Astrocyte (in vitro differentiated cells and primary cell): Measurements from ENCODE around the gene NSF. TPM values are rescaled to one million over a fixed set of nuclear protein-coding genes. Genes with fewer than 3 reads are reported as not detected.

Source experiments
- DNase-seq: peaks from one replicate; pipeline ENCODE4 v3.0.0-alpha.2; 2010; ENCODE audit warnings: low read depth
- FAIRE-seq: peaks from 2 replicates; lab custom pipeline; 2011; peaks lifted over from hg19 to GRCh38; lab: Jason Lieb, UNC
- H2AFZ ChIP-seq: 2 replicates; pipeline ENCODE4 v1.6.0; 2012; ENCODE audit warnings: low read depth, low read length, inconsistent platforms
- H3K27ac ChIP-seq: 2 replicates; pipeline ENCODE4 v1.5.1; 2011; ENCODE audit warnings: low read depth, low read length, inconsistent platforms
- H3K27me3 ChIP-seq: 2 replicates; pipeline ENCODE4 v1.6.0; 2011; ENCODE audit warnings: low read length, inconsistent platforms; ENCODE audit not compliant: insufficient read depth
- H3K36me3 ChIP-seq: 2 replicates; pipeline ENCODE4 v1.5.1; 2011; ENCODE audit warnings: low read length, inconsistent platforms; ENCODE audit not compliant: insufficient read depth
- H3K4me1 ChIP-seq: 2 replicates; pipeline ENCODE4 v1.5.1; 2011; ENCODE audit warnings: low read length, inconsistent platforms; ENCODE audit not compliant: insufficient read depth
- H3K4me2 ChIP-seq: 2 replicates; pipeline ENCODE4 v1.6.0; 2012; ENCODE audit warnings: low read length, inconsistent platforms
- H3K4me3 ChIP-seq: 2 replicates; pipeline ENCODE4 v1.5.1; 2011; ENCODE audit warnings: low read depth, mild to moderate bottlenecking, low read length, inconsistent platforms; ENCODE audit not compliant: insufficient read depth
- H3K79me2 ChIP-seq: 2 replicates; pipeline ENCODE4 v1.6.0; 2012; ENCODE audit warnings: mild to moderate bottlenecking, low read length, inconsistent platforms; ENCODE audit not compliant: insufficient read depth
- H3K9ac ChIP-seq: 2 replicates; pipeline ENCODE4 v1.6.0; 2012; ENCODE audit warnings: mild to moderate bottlenecking, low read length, inconsistent platforms
- H3K9me3 ChIP-seq: 2 replicates; pipeline ENCODE4 v1.5.1; 2012; ENCODE audit warnings: low read depth, mild to moderate bottlenecking, low read length, inconsistent platforms; ENCODE audit not compliant: insufficient read depth
- H4K20me1 ChIP-seq: 2 replicates; pipeline ENCODE4 v1.6.0; 2012; ENCODE audit warnings: low read length, inconsistent platforms; ENCODE audit not compliant: insufficient read depth
- H3K27ac Mint-ChIP-seq: one replicate; pipeline ENCODE4 v1.8.0; 2021; ENCODE audit warnings: mild to moderate bottlenecking, mixed read lengths; ENCODE audit not compliant: unreplicated experiment
- H3K27me3 Mint-ChIP-seq: one replicate; pipeline ENCODE4 v1.8.0; 2021; ENCODE audit warnings: low read depth, mixed read lengths; ENCODE audit not compliant: unreplicated experiment
- H3K36me3 Mint-ChIP-seq: one replicate; pipeline ENCODE4 v1.8.0; 2021; ENCODE audit warnings: low read depth, mixed read lengths; ENCODE audit not compliant: unreplicated experiment
- H3K4me1 Mint-ChIP-seq: one replicate; pipeline ENCODE4 v1.8.0; 2021; ENCODE audit warnings: low read depth, mixed read lengths; ENCODE audit not compliant: unreplicated experiment
- H3K4me3 Mint-ChIP-seq: one replicate; pipeline ENCODE4 v1.8.0; 2021; ENCODE audit warnings: mild to moderate bottlenecking, moderate library complexity, mixed read lengths; ENCODE audit not compliant: unreplicated experiment
- H3K9me3 Mint-ChIP-seq: one replicate; pipeline ENCODE4 v1.8.0; 2021; ENCODE audit warnings: mild to moderate bottlenecking, mixed read lengths; ENCODE audit not compliant: unreplicated experiment
- EZH2 ChIP-seq: IDR thresholded peaks from 2 replicates; pipeline ENCODE4 v1.6.1; 2012; ENCODE audit warnings: mild to moderate bottlenecking, low read length, inconsistent platforms; ENCODE audit not compliant: insufficient read depth
- total RNA-seq: library from RNA; stranded (reverse); gene quantifications from 2 replicates; pipeline ENCODE4 v1.2.1, GENCODE V29; 2021
- TF ChIP-seq, protein P1 (sequence below): IDR thresholded peaks from 2 replicates; pipeline ENCODE4 v1.5.1; 2011; ENCODE audit warnings: low read depth, mild to moderate bottlenecking, inconsistent platforms, low read length, moderate library complexity; ENCODE audit not compliant: insufficient read depth

NSF gene
- total RNA-seq, 1 donor from 2014 or later: 83.4 TPM

- TF ChIP-seq EZH2: no peak
- TF ChIP-seq, protein P1, sequence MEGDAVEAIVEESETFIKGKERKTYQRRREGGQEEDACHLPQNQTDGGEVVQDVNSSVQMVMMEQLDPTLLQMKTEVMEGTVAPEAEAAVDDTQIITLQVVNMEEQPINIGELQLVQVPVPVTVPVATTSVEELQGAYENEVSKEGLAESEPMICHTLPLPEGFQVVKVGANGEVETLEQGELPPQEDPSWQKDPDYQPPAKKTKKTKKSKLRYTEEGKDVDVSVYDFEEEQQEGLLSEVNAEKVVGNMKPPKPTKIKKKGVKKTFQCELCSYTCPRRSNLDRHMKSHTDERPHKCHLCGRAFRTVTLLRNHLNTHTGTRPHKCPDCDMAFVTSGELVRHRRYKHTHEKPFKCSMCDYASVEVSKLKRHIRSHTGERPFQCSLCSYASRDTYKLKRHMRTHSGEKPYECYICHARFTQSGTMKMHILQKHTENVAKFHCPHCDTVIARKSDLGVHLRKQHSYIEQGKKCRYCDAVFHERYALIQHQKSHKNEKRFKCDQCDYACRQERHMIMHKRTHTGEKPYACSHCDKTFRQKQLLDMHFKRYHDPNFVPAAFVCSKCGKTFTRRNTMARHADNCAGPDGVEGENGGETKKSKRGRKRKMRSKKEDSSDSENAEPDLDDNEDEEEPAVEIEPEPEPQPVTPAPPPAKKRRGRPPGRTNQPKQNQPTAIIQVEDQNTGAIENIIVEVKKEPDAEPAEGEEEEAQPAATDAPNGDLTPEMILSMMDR: no peak
Measured at GRCh38 chr17:46794318-46794717, 203.8 kb downstream of the NSF start.

GRCh38 chr17:46795379-46795952 lies 205.0 kb downstream of the NSF start:
- peaks cover 4% of the 10 kb centered on the region for H3K4me1 ChIP-seq
- Mint-ChIP-seq H3K4me3 (no peak overlapping the region), H3K27me3 (peaks cover 50% of the 10 kb centered on the region), H3K4me1 (no peaks in the 10 kb centered on the region), H3K9me3 (no peaks in the 10 kb centered on the region), H3K36me3 (no peaks in the 10 kb centered on the region), H3K27ac (no peak overlapping the region)
- H2AFZ ChIP-seq: no peak overlapping the region
- H3K9ac ChIP-seq: no peak overlapping the region
- TF ChIP-seq, protein P1: no peak
- no peak for TF ChIP-seq EZH2
- H3K36me3 ChIP-seq: no peaks in the 10 kb centered on the region
- H3K27me3 ChIP-seq: peaks cover 14% of the 10 kb centered on the region
- H3K4me3 ChIP-seq: no peak overlapping the region
- no peak overlapping the region for H3K27ac ChIP-seq
- no peaks in the 10 kb centered on the region for H4K20me1 ChIP-seq
- H3K9me3 ChIP-seq: no peaks in the 10 kb centered on the region
- FAIRE-seq (no peak), DNase-seq (no peak)
- H3K4me2 ChIP-seq: peak overlapping the region; percentile 22
- no peaks in the 10 kb centered on the region for H3K79me2 ChIP-seq

More at GRCh38 chr17:46794318-46794717, 203.8 kb downstream of the NSF start:
- no peak overlapping the region for H3K4me3 Mint-ChIP-seq
- Histone ChIP-seq H2AFZ (no peak overlapping the region), H3K27me3 (peaks cover 14% of the 10 kb centered on the region), H3K4me2 (no peak overlapping the region), H3K79me2 (no peaks in the 10 kb centered on the region), H4K20me1 (no peaks in the 10 kb centered on the region), H3K4me3 (no peak overlapping the region), H3K9ac (no peak overlapping the region), H3K36me3 (no peaks in the 10 kb centered on the region), H3K9me3 (peaks cover 4% of the 10 kb centered on the region), H3K27ac (no peak overlapping the region), H3K4me1 (peaks cover 4% of the 10 kb centered on the region)
- no peak for FAIRE-seq
- peaks cover 5% of the 10 kb centered on the region for H3K9me3 Mint-ChIP-seq
- H3K27ac Mint-ChIP-seq: no peak overlapping the region
- DNase-seq: no peak
- peaks cover 49% of the 10 kb centered on the region for H3K27me3 Mint-ChIP-seq
- H3K36me3 Mint-ChIP-seq: no peaks in the 10 kb centered on the region
- no peaks in the 10 kb centered on the region for H3K4me1 Mint-ChIP-seq

GRCh38 chr17:46796084-46796483 lies 205.6 kb downstream of the NSF start:
- no peak overlapping the region for H3K4me3 Mint-ChIP-seq
- Histone ChIP-seq H2AFZ (no peak overlapping the region), H3K4me3 (no peak overlapping the region), H3K9me3 (no peaks in the 10 kb centered on the region), H3K27ac (no peak overlapping the region), H3K27me3 (peaks cover 9% of the 10 kb centered on the region), H3K4me1 (peaks cover 4% of the 10 kb centered on the region), H3K79me2 (no peaks in the 10 kb centered on the region), H3K9ac (no peak overlapping the region), H3K36me3 (no peaks in the 10 kb centered on the region), H4K20me1 (no peaks in the 10 kb centered on the region), H3K4me2 (no peak overlapping the region)
- FAIRE-seq (no peak), DNase-seq (no peak)
- TF ChIP-seq, protein P1: no peak
- no peak for TF ChIP-seq EZH2
- H3K36me3 Mint-ChIP-seq: no peaks in the 10 kb centered on the region
- peaks cover 45% of the 10 kb centered on the region for H3K27me3 Mint-ChIP-seq
- H3K4me1 Mint-ChIP-seq: no peaks in the 10 kb centered on the region
- no peaks in the 10 kb centered on the region for H3K9me3 Mint-ChIP-seq
- H3K27ac Mint-ChIP-seq: no peak overlapping the region
